Measurements from ENCODE around the gene ECI2.

The ECI2 gene

DNA sequence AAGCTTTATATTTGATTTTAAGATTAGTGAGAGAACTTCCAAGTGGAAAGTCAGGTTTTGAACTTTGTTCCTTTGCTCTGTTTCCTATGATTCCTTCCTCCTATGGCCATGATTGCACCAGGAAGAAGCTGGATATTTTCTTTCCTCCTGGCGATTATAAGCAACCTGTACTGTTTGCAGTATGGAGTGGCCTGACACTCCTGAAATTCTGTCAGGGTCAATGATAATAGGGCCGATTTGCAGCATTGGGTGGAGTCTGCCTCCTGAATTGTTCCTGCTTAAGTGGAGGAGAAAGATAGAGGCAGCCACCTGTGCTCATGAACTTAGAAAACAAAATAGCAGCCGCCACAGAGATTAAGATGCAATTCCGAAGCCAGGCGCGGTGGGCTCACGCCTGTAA, 46.7 kb downstream of the ECI2 start:
- no peaks in the 10 kb centered on the region for H3K36me3 ChIP-seq (ENCODE audit: control insufficient read depth, insufficient read depth, low read length)
- peaks cover 28% of the 10 kb centered on the region for H3K4me1 ChIP-seq (ENCODE audit: control insufficient read depth, insufficient read depth, low read length)
- no peaks in the 10 kb centered on the region for H3K27me3 ChIP-seq (ENCODE audit: control insufficient read depth, insufficient read depth, low read length)
- H3K4me3 ChIP-seq (ENCODE audit: low read length): no peak overlapping the region
- no peak overlapping the region for H3K9ac ChIP-seq (ENCODE audit: low read length)
- H3K9me3 ChIP-seq (ENCODE audit: control insufficient read depth, low read length): no peaks in the 10 kb centered on the region

DNA sequence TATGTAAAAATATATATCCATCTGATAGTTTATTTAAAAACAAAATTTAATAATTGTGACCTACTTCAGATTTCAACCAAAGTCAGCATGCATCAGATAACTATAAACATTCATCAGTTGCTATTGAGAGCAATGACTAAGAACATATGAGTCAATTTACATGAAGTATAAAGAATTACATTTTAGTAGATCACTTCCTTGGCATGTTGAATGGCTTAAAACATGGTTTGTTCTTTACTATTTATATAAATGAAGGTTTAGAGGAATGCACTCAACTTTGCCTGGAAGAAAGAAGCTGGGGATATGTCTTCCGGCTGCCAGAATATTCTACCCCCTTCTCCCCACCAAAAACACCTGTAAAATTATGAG, 50.1 kb downstream of the ECI2 start:
- Histone ChIP-seq H3K4me1 (ENCODE audit: control insufficient read depth, insufficient read depth, low read length) (peaks cover 28% of the 10 kb centered on the region), H3K27me3 (ENCODE audit: control insufficient read depth, insufficient read depth, low read length) (no peaks in the 10 kb centered on the region), H3K4me3 (ENCODE audit: low read length) (no peak overlapping the region), H3K36me3 (ENCODE audit: control insufficient read depth, insufficient read depth, low read length) (no peaks in the 10 kb centered on the region), H3K9me3 (ENCODE audit: control insufficient read depth, low read length) (no peaks in the 10 kb centered on the region), H3K9ac (ENCODE audit: low read length) (no peak overlapping the region)

DNA sequence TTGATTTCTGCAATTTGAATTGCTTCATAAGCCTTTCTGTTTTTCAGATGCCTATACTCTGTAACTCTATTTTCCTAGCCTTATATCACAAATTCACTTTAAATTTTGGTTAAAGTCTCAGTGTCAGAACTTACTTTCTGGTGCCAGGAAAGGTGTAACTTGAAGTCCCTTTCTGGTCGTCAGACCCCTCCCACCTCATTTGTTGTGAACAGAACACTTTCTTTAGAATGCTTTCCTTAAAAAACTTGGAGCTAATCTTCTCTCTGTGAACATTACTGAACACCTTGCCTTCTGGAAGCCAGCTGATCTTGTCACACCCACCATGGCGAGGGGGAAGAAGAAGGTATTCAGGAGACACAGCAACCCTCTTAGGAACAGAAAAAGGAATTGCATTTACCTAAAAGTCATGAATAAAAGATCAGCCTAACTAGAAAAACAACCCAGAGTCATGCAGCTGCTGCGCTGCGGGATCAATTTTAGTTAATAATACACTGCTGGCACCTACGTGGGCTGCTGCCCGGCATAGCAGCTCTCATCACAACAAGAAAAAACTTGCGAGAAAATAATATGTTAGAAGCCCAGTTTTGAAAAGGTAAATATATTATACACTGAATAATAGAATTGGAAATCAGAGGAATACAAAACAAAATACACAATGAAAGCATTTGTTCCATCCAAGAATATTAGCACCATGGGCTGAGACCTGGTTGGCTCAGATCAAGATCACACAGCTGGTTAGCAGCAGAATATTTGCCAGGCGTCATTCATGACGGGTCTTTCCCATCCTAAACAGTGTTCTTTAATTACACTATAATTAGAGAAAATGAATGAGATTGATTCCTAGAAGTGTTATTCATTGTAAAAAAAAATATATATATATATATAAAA, 50.7 kb downstream of the ECI2 start:
- H3K9ac ChIP-seq (ENCODE audit: low read length): no peak overlapping the region

DNA sequence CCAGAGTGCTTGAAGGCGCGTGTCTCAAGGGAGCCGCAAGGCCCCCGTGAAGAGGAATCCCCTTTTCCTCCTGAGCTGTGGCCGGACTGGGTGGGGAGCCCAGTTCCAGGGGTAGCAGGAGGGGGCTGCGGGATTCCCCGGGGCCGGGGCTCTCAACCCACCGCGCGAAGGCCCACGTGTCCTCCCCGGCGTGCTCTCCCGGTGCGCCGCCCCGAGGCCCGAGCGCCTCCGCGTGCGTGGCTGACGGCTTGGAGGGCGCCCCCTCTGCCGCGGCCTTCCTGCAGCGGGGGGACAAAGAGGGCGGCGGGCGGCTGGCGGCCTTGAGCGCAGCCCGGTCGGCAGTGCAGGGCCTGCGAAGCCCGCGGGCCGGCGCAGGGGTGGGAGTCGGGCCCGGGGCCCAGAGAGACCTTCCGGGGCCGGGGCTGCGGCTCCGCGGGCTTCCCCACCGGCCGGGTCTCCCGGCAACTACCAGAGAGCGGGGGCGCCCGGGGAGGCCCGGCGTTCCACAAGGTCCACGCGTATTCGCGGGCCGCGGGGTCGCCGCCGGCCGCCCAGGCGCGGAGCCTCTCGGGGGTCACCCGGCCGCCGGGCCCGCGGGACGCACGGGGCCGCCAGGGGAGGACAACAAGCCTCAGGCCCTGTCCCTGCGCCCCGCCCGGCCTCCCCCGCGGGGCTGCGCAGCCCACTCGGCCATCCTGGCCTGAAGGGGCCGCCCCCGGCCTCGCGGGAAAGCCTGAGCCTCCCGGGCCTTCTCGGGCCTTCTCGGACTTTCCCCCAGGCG, 56.5 kb downstream of the ECI2 start, which contains the start of gene FAM217A:
FAM217A (minus strand) TSS at position 447 of the 781 bp plus-strand sequence. CDS start 1,723 bp downstream, outside the sequence.
- no peaks in the 10 kb centered on the region for H3K36me3 ChIP-seq (ENCODE audit: control insufficient read depth, insufficient read depth, low read length)

More for the DNA sequence above, 50.7 kb downstream of the ECI2 start:
- no peaks in the 10 kb centered on the region for H3K9me3 ChIP-seq (ENCODE audit: control insufficient read depth, low read length)
- H3K36me3 ChIP-seq (ENCODE audit: control insufficient read depth, insufficient read depth, low read length): no peaks in the 10 kb centered on the region
- H3K27me3 ChIP-seq (ENCODE audit: control insufficient read depth, insufficient read depth, low read length): no peaks in the 10 kb centered on the region
- H3K4me3 ChIP-seq (ENCODE audit: low read length): no peak overlapping the region
- peaks cover 28% of the 10 kb centered on the region for H3K4me1 ChIP-seq (ENCODE audit: control insufficient read depth, insufficient read depth, low read length)

DNA sequence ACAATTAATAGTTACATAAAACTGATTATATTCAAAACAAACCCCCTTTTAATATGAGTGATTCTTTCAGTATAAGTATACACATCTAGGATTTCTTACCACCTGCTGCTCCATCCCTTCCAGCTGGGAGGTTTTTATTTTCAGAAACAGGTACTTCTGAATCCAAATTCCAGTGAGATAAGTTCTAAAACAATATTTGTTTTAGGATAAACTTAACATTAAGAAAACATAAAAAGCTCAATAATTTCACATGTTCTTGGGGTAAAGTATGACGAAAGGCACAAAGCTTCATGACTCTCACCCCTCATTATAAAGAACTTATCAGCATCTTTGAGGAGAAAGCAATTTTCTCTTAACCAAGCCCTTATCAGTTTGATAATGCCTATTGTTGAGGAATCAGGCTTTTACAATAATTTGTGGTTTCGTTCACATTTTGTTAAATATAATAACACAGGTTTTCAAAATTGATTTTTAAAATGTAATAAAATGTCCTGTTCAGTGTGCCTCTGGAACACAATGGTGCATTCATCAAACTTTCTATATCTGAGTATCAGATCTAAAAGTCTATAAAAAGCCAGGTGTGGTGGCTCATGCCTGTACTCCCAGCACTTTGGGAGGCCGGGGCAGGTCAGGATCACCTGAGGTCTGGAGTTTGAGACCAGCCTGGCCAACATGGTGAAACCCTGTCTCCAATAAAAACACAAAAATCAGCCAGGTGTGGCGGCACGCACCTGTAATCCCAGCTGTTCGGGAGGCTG, 60.7 kb downstream of the ECI2 start:
- H3K36me3 ChIP-seq (ENCODE audit: control insufficient read depth, insufficient read depth, low read length): no peaks in the 10 kb centered on the region
- H3K9ac ChIP-seq (ENCODE audit: low read length): no peak overlapping the region
- no peak overlapping the region for H3K4me3 ChIP-seq (ENCODE audit: low read length)
- no peaks in the 10 kb centered on the region for H3K9me3 ChIP-seq (ENCODE audit: control insufficient read depth, low read length)
- H3K4me1 ChIP-seq (ENCODE audit: control insufficient read depth, insufficient read depth, low read length): no peaks in the 10 kb centered on the region
- peaks cover 4% of the 10 kb centered on the region for H3K27me3 ChIP-seq (ENCODE audit: control insufficient read depth, insufficient read depth, low read length)

More for the DNA sequence above, 56.5 kb downstream of the ECI2 start, which contains the start of gene FAM217A:
- H3K4me3 ChIP-seq (ENCODE audit: low read length): no peak within 1 kb of the TSS
- peaks cover 4% of the 10 kb centered on the region for H3K27me3 ChIP-seq (ENCODE audit: control insufficient read depth, insufficient read depth, low read length)
- H3K4me1 ChIP-seq (ENCODE audit: control insufficient read depth, insufficient read depth, low read length): no peaks in the 10 kb centered on the region
- H3K9me3 ChIP-seq (ENCODE audit: control insufficient read depth, low read length): no peaks in the 10 kb centered on the region
- H3K9ac ChIP-seq (ENCODE audit: low read length): no peak within 1 kb of the TSS

DNA sequence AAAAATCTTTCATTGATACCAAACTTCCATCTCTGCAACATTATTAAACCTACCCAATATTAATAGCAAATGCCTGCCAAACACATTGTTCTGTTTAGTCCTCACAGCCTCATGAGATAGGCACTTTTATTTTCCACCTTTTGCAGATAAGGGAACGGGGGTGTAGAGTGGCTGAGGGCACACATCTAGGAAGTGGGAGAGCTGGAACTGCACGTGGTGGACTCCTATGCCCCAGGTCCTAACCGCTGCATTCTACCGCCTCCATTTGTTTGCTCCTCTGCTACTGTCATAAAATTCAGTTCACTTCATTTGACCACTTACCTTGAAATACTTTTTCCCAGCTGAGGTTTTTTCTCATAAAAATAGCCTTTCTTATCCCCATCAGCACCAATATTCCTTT, 64.0 kb downstream of the ECI2 start:
- H3K27me3 ChIP-seq (ENCODE audit: control insufficient read depth, insufficient read depth, low read length): no peaks in the 10 kb centered on the region
- no peaks in the 10 kb centered on the region for H3K36me3 ChIP-seq (ENCODE audit: control insufficient read depth, insufficient read depth, low read length)
- H3K4me1 ChIP-seq (ENCODE audit: control insufficient read depth, insufficient read depth, low read length): no peaks in the 10 kb centered on the region
- no peak overlapping the region for H3K9ac ChIP-seq (ENCODE audit: low read length)
- H3K9me3 ChIP-seq (ENCODE audit: control insufficient read depth, low read length): no peaks in the 10 kb centered on the region
- H3K4me3 ChIP-seq (ENCODE audit: low read length): no peak overlapping the region

DNA sequence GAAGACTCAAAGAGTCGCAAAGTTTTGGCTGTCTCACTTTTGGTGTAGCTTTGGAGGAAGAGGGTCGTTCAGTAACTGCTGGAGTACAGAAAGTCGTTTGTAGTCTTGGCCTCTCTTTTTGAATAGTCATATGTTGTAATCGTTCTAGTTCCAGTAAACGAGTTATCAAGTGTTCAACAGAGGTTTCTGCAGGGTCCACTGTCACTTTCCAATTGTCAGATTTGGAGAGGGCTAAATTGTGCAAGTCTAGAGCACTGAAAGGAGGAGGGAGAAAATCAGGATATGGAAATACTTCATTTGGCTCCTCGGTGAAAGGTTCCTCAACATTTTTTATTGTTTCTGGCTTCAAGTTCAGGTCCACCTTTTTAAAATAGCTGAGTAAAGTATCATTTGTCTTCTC, 66.2 kb downstream of the ECI2 start:
- Histone ChIP-seq H3K9ac (ENCODE audit: low read length) (no peak overlapping the region), H3K4me3 (ENCODE audit: low read length) (no peak overlapping the region), H3K9me3 (ENCODE audit: control insufficient read depth, low read length) (no peaks in the 10 kb centered on the region), H3K27me3 (ENCODE audit: control insufficient read depth, insufficient read depth, low read length) (no peaks in the 10 kb centered on the region), H3K4me1 (ENCODE audit: control insufficient read depth, insufficient read depth, low read length) (no peaks in the 10 kb centered on the region), H3K36me3 (ENCODE audit: control insufficient read depth, insufficient read depth, low read length) (no peaks in the 10 kb centered on the region)

DNA sequence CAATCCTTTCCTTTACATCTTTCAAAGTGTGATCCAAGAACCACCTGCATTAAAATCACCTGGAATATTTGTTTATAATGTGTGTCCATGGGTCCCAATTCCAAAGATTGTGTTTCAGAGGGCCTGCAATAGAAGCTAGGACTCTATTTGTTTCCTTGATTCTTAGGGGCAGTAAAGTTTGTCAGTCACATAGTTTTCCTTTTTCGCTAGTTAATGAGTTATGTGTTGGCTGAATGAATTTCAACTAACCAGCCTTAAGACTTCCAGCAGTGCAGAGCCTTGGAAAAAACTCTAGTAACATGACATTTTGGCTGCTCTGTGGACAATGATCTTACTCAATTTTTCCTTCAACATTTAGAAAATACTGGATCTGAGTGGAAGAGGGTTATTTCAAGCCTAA, 67.7 kb downstream of the ECI2 start:
- Histone ChIP-seq H3K27me3 (ENCODE audit: control insufficient read depth, insufficient read depth, low read length) (no peaks in the 10 kb centered on the region), H3K9me3 (ENCODE audit: control insufficient read depth, low read length) (no peaks in the 10 kb centered on the region), H3K4me1 (ENCODE audit: control insufficient read depth, insufficient read depth, low read length) (no peaks in the 10 kb centered on the region), H3K9ac (ENCODE audit: low read length) (no peak overlapping the region), H3K4me3 (ENCODE audit: low read length) (no peak overlapping the region), H3K36me3 (ENCODE audit: control insufficient read depth, insufficient read depth, low read length) (peaks cover 3% of the 10 kb centered on the region)

DNA sequence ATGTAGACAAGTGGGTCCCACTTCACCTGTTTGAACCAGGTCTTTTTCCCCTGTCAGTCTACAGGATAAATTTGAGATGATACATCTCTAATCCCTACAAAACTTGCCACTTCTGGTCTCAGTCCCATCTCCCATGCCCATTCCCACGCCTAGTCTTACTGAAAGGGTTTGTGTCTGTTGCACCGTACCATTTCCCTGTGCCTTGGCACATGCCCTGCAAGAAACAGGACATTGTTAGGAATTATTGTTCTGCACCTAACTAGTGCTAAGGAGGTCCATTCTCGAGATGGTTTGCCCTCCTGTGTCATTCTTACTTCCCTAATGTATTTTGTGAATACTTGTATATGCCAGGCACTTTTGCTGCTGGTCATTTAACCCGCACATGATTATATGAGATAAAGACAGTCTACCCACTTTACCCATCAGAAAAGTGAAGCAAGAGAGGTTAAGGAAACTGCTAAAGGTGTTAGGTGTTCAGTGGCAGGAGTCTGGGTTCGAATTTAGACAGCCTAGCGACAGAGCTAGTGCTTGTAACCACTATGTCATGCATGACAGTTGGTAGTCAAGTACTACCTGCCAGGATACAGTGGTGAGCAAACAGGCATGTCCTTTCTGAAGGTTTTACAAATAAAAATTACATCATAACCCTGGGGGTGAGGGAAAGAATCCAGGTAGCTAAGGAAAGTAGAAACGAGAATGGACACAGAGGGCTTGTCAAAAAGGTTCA, 69.2 kb downstream of the ECI2 start:
- Histone ChIP-seq H3K4me3 (ENCODE audit: low read length) (no peak overlapping the region), H3K9ac (ENCODE audit: low read length) (no peak overlapping the region), H3K27me3 (ENCODE audit: control insufficient read depth, insufficient read depth, low read length) (no peaks in the 10 kb centered on the region), H3K36me3 (ENCODE audit: control insufficient read depth, insufficient read depth, low read length) (peaks cover 6% of the 10 kb centered on the region), H3K4me1 (ENCODE audit: control insufficient read depth, insufficient read depth, low read length) (no peaks in the 10 kb centered on the region), H3K9me3 (ENCODE audit: control insufficient read depth, low read length) (no peaks in the 10 kb centered on the region)

Measured in mucosa of stomach (tissue), 1 donor.